HCT116 (cell line): ENCODE data around the gene CACNA2D2.

Source experiments
- JUND ChIP-seq: IDR thresholded peaks from 2 replicates; pipeline ENCODE4 v1.6.1; 2012
- POLR2A ChIP-seq: IDR thresholded peaks from 2 replicates; pipeline ENCODE4 v1.7.0; 2011; ENCODE audit warnings: borderline replicate concordance; ENCODE audit not compliant: insufficient read depth, insufficient read length; ENCODE audit errors: extremely low read depth
- POLR2AphosphoS5 ChIP-seq: IDR thresholded peaks from 2 replicates; pipeline ENCODE4 v1.6.1; 2011; ENCODE audit warnings: mild to moderate bottlenecking, low read depth, low read length, moderate library complexity
- YY1 ChIP-seq: IDR thresholded peaks from 2 replicates; pipeline ENCODE4 v1.6.1; 2011; ENCODE audit warnings: low read length, low read depth, moderate library complexity, mild to moderate bottlenecking; ENCODE audit not compliant: insufficient replicate concordance; ENCODE audit errors: extremely low read depth
- ZFX ChIP-seq: fragments of 450-650 bp; IDR thresholded peaks from 2 replicates; pipeline ENCODE4 v1.6.1; 2017
- TF ChIP-seq, protein P1 (sequence below), 3 experiments: fragments of 200-600 bp in 1 of 3; sonication (generic) in 1 of 3; IDR thresholded peaks in 2 of 3; conservative IDR thresholded peaks in 1 of 3; 2 replicates each; pipeline ENCODE4 v1.5.1; 2012 to 2017; ENCODE audit warnings: low read depth in 2 of 3, low read length in 2 of 3, antibody characterized with exemption in 1 of 3, borderline replicate concordance in 1 of 3, control low read depth in 1 of 3, mild to moderate bottlenecking in 1 of 3, mixed read lengths in 1 of 3, mixed run types in 1 of 3, moderate library complexity in 1 of 3; ENCODE audit not compliant: insufficient read depth in 1 of 3
- TF ChIP-seq, protein P2 (sequence below): IDR thresholded peaks from 2 replicates; pipeline ENCODE4 v1.6.1; 2011; ENCODE audit warnings: mild to moderate bottlenecking, low read length, moderate library complexity; ENCODE audit not compliant: insufficient replicate concordance; ENCODE audit errors: extremely low read depth

DNA sequence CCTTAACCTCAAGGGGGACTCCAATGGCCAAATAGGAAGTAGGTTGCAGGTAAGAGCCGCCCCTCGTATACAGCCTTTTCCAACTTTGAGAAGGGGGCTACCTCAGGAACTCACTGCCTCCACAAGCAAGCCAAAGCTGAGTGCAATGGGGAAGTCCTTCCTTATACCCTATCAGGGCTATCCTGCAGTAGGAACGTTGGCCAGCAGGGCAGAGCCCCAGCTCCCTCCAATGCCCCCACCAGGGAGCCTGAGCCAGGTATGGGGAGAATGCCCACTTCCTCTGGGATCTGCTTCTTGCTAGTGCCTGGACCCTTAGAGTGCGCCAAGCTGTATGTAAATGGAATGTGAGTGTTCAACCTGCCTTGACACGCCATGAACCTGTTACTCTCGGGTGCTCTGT, 16.3 kb downstream of the CACNA2D2 start:
- no peak for TF ChIP-seq POLR2AphosphoS5
- no peak for TF ChIP-seq YY1
- TF ChIP-seq, protein P1, sequence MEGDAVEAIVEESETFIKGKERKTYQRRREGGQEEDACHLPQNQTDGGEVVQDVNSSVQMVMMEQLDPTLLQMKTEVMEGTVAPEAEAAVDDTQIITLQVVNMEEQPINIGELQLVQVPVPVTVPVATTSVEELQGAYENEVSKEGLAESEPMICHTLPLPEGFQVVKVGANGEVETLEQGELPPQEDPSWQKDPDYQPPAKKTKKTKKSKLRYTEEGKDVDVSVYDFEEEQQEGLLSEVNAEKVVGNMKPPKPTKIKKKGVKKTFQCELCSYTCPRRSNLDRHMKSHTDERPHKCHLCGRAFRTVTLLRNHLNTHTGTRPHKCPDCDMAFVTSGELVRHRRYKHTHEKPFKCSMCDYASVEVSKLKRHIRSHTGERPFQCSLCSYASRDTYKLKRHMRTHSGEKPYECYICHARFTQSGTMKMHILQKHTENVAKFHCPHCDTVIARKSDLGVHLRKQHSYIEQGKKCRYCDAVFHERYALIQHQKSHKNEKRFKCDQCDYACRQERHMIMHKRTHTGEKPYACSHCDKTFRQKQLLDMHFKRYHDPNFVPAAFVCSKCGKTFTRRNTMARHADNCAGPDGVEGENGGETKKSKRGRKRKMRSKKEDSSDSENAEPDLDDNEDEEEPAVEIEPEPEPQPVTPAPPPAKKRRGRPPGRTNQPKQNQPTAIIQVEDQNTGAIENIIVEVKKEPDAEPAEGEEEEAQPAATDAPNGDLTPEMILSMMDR (IDR thresholded peaks at IDR 0.05 in 2 of 3, conservative IDR thresholded peaks at IDR 0.05 in 1 of 3; ENCODE audit: borderline replicate concordance in 1 of 3, insufficient read depth in 1 of 3, low read depth in 2 of 3, low read length in 2 of 3), result peak in 2 of 3 experiments; percentile 8 to 35; a peak in 3 of 6 replicates
- TF ChIP-seq JUND, result no peak
- TF ChIP-seq, protein P2, sequence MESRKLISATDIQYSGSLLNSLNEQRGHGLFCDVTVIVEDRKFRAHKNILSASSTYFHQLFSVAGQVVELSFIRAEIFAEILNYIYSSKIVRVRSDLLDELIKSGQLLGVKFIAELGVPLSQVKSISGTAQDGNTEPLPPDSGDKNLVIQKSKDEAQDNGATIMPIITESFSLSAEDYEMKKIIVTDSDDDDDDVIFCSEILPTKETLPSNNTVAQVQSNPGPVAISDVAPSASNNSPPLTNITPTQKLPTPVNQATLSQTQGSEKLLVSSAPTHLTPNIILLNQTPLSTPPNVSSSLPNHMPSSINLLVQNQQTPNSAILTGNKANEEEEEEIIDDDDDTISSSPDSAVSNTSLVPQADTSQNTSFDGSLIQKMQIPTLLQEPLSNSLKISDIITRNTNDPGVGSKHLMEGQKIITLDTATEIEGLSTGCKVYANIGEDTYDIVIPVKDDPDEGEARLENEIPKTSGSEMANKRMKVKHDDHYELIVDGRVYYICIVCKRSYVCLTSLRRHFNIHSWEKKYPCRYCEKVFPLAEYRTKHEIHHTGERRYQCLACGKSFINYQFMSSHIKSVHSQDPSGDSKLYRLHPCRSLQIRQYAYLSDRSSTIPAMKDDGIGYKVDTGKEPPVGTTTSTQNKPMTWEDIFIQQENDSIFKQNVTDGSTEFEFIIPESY, result no peak
- no peak for TF ChIP-seq ZFX
- TF ChIP-seq POLR2A, result no peak
